Suppressor macrophage treated with lipopolysaccharide for 1 hour (primary cell): ENCODE measurements around the gene CCDC40.

Source experiments
- DNase-seq, 3 donors: peaks; one replicate each; pipeline ENCODE4 v3.0.0-alpha.2; 2020 to 2022

Gene CCDC40

GRCh38 chr17:80146121-80147034 lies 109.9 kb downstream of the CCDC40 start:
- DNase-seq = peak; percentile 44 to 58 (median 48)

GRCh38 chr17:80147035-80147822 lies 110.8 kb downstream of the CCDC40 start, which contains the start of gene EIF4A3:
Gene EIF4A3 (minus strand): TSS chr17:80147128. CDS start chr17:80146961, 167 bp downstream.
- peak; percentile 100 for DNase-seq
